ACC112 (cell line): ENCODE results near the gene DNAJC4.

Experiments
- H2AFZ ChIP-seq: fragments of 200-600 bp; sonication (generic); one replicate; pipeline ENCODE4 v1.6.0; 2017; ENCODE audit warnings: antibody characterized with exemption, low read length; ENCODE audit not compliant: unreplicated experiment
- H3K27ac ChIP-seq: fragments of 200-600 bp; sonication (generic); 2 replicates; pipeline ENCODE4 v1.5.1; 2014; ENCODE audit warnings: low read depth, mild to moderate bottlenecking, antibody characterized with exemption, low read length, moderate library complexity
- H3K27me3 ChIP-seq: fragments of 200-600 bp; sonication (generic); 2 replicates; pipeline ENCODE4 v1.6.1; 2014; ENCODE audit warnings: mild to moderate bottlenecking, antibody characterized with exemption, low read length, moderate library complexity, mixed read lengths; ENCODE audit not compliant: insufficient read depth
- H3K36me3 ChIP-seq: fragments of 200-600 bp; sonication (generic); 2 replicates; pipeline ENCODE4 v1.6.1; 2016; ENCODE audit warnings: mild to moderate bottlenecking, antibody characterized with exemption, low read length, moderate library complexity, mixed read lengths; ENCODE audit not compliant: insufficient read depth
- H3K4me1 ChIP-seq: fragments of 200-600 bp; sonication (generic); one replicate; pipeline ENCODE4 v1.6.1; 2016; ENCODE audit warnings: low read length, mixed read lengths; ENCODE audit not compliant: insufficient read depth, unreplicated experiment, control insufficient read depth
- H3K4me3 ChIP-seq: fragments of 200-600 bp; sonication (generic); 2 replicates; pipeline ENCODE4 v1.5.1; 2014; ENCODE audit warnings: mild to moderate bottlenecking, low read depth, low read length
- H3K79me2 ChIP-seq: fragments of 200-600 bp; sonication (generic); one replicate; pipeline ENCODE4 v1.6.0; 2016; ENCODE audit warnings: low read length; ENCODE audit not compliant: control insufficient read depth, unreplicated experiment, insufficient read depth

DNAJC4 gene

DNA sequence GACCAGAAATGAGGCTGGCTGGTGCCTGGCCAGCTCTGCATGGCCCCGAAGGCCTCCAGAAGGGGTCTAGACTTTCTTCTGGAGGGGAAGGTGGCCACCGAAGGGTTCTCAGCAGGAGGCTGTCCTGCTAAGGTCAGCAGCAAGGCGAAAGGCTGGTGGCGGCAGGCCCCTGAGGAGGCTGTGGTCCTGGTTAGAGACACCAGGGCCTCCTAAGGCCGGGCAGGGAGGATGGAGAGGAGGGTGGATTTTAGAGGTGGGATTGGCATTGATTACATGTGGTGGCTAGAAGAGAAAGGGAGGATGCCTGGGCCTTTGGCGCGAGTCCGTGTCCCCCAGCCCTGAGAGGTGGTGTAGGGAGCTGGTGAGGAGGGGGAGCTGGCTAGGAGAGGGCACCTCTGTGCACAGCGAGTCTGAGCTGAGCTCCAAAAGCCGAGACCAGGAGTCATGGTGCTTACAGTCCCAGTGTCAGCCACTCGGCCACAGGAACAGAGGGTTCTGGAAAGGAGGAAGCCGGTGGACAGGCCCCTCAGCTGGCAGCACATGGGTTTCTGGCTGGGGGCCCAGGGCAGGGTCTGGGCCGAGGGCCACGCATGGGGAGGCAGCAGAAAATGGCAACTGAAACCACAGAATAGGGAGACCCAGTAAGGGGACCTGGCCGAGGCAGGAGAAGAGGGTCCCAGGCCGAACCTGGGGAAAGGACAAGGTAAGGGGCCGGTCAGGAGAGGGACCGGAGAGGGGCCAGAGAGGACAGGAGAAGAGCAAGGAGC is 21.4 kb upstream of the DNAJC4 start:
- Histone ChIP-seq H2AFZ (no peak overlapping the region), H3K27ac (no peak overlapping the region), H3K36me3 (no peaks in the 10 kb centered on the region), H3K4me3 (no peak overlapping the region), H3K4me1 (peaks cover 19% of the 10 kb centered on the region), H3K27me3 (no peaks in the 10 kb centered on the region), H3K79me2 (no peaks in the 10 kb centered on the region)

GRCh38 chr11:64209563-64209843 is 20.8 kb upstream of the DNAJC4 start:
- Histone ChIP-seq H3K79me2 (no peaks in the 10 kb centered on the region), H3K36me3 (no peaks in the 10 kb centered on the region), H3K27ac (no peak overlapping the region), H2AFZ (no peak overlapping the region), H3K4me3 (no peak overlapping the region), H3K4me1 (peaks cover 14% of the 10 kb centered on the region), H3K27me3 (no peaks in the 10 kb centered on the region)

DNA sequence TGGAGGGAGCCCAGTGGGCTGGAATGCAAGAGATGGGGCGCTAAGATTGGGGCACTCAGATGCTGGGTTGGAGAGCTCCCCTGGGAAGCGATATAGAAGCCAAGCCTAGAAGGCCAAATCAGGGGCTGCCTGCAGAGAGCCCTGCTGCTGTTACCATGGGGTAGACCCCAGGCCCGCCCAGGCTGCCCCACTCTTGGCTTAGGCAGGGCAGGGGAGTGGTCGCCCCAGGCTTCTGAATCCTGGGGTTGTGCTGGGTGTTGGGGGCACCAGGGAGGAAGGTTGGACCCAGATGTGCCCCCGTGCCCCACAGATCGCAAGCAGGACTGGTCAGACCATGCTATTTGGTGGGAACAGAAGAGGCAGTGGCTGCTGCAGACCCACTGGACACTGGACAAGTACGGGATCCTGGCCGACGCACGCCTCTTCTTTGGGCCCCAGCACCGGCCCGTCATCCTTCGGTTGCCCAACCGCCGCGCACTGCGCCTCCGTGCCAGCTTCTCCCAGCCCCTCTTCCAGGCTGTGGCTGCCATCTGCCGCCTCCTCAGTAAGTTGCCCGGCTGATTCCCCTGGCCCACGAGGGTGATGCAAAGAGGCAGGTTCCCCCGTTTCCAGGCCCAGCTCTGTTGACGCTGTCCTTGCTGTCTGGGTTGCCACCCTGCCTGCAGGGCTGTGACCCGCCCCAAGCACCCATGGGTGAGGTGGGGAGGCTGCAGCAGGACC is 19.9 kb upstream of the DNAJC4 start:
- Histone ChIP-seq H3K27ac (no peak overlapping the region), H3K4me1 (peaks cover 14% of the 10 kb centered on the region), H3K27me3 (no peaks in the 10 kb centered on the region), H3K79me2 (no peaks in the 10 kb centered on the region), H3K36me3 (no peaks in the 10 kb centered on the region), H3K4me3 (no peak overlapping the region), H2AFZ (no peak overlapping the region)

GRCh38 chr11:64211181-64211872 is 19.0 kb upstream of the DNAJC4 start:
- Histone ChIP-seq H3K4me3 (no peak overlapping the region), H3K79me2 (no peaks in the 10 kb centered on the region), H2AFZ (no peak overlapping the region), H3K27me3 (no peaks in the 10 kb centered on the region), H3K4me1 (peaks cover 14% of the 10 kb centered on the region), H3K27ac (no peak overlapping the region), H3K36me3 (no peaks in the 10 kb centered on the region)

- Histone ChIP-seq H3K4me3 (no peak overlapping the region), H3K4me1 (no peaks in the 10 kb centered on the region), H3K79me2 (no peaks in the 10 kb centered on the region), H3K36me3 (no peaks in the 10 kb centered on the region), H3K27ac (no peak overlapping the region), H2AFZ (no peak overlapping the region), H3K27me3 (no peaks in the 10 kb centered on the region)
These were observed 13.5 kb upstream of the DNAJC4 start for GRCh38 chr11:64216879-64217278.

- Histone ChIP-seq H3K27me3 (no peaks in the 10 kb centered on the region), H2AFZ (no peak overlapping the region), H3K4me3 (no peak overlapping the region), H3K79me2 (no peaks in the 10 kb centered on the region), H3K4me1 (peaks cover under 1% of the 10 kb centered on the region), H3K36me3 (no peaks in the 10 kb centered on the region), H3K27ac (no peak overlapping the region)
These were observed 11.6 kb upstream of the DNAJC4 start for GRCh38 chr11:64218628-64219353.

GRCh38 chr11:64219354-64219684 is 11.0 kb upstream of the DNAJC4 start:
- no peaks in the 10 kb centered on the region for H3K27me3 ChIP-seq
- H3K4me3 ChIP-seq, result no peak overlapping the region
- no peaks in the 10 kb centered on the region for H3K36me3 ChIP-seq
- no peaks in the 10 kb centered on the region for H3K79me2 ChIP-seq
- no peak overlapping the region for H2AFZ ChIP-seq
- H3K27ac ChIP-seq, result no peak overlapping the region
- peaks cover 4% of the 10 kb centered on the region for H3K4me1 ChIP-seq

GRCh38 chr11:64219755-64220154 is 10.6 kb upstream of the DNAJC4 start:
- no peaks in the 10 kb centered on the region for H3K36me3 ChIP-seq
- H2AFZ ChIP-seq, result no peak overlapping the region
- H3K27ac ChIP-seq, result no peak overlapping the region
- no peaks in the 10 kb centered on the region for H3K79me2 ChIP-seq
- H3K4me1 ChIP-seq, result peaks cover 4% of the 10 kb centered on the region
- H3K27me3 ChIP-seq, result no peaks in the 10 kb centered on the region
- H3K4me3 ChIP-seq, result no peak overlapping the region

- Histone ChIP-seq H3K4me1 (peaks cover 8% of the 10 kb centered on the region), H3K36me3 (no peaks in the 10 kb centered on the region)
These were observed 10.1 kb upstream of the DNAJC4 start for GRCh38 chr11:64220271-64220670.

DNA sequence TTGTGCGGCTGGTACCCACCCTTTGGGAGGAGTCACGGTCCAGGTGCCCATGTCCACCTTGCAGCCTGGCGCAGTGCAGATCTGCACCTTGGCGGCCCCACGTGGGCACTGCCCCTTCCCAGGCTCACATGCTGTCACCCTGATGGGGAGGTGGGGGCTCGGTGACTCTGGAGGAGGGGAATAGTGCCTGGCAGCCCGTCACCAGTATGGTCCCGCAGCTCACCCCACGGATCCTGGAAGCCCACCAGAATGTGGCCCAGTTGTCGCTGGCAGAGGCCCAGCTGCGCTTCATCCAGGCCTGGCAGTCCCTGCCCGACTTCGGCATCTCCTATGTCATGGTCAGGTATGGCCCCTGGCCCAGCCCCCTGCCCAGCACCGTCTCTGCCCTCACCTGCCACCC is 9.6 kb upstream of the DNAJC4 start:
- H3K27ac ChIP-seq, result no peak overlapping the region
- H2AFZ ChIP-seq, result no peak overlapping the region
- no peaks in the 10 kb centered on the region for H3K36me3 ChIP-seq
- no peaks in the 10 kb centered on the region for H3K79me2 ChIP-seq
- no peaks in the 10 kb centered on the region for H3K27me3 ChIP-seq
- H3K4me1 ChIP-seq, result peaks cover 12% of the 10 kb centered on the region
- H3K4me3 ChIP-seq, result no peak overlapping the region

More at GRCh38 chr11:64220271-64220670, 10.1 kb upstream of the DNAJC4 start:
- Histone ChIP-seq H3K79me2 (no peaks in the 10 kb centered on the region), H3K27me3 (no peaks in the 10 kb centered on the region), H3K4me3 (no peak overlapping the region), H2AFZ (no peak overlapping the region), H3K27ac (no peak overlapping the region)
